ENCODE results near the gene SLC2A11. TPM values are rescaled to one million over a fixed set of nuclear protein-coding genes. Genes with fewer than 3 reads are reported as not detected.

SLC2A11 gene
- total RNA-seq, 1 donor from 2014 or later = not detected

GRCh38 chr22:23825246-23825905 is 32.3 kb upstream of the SLC2A11 start:
- no peak overlapping the region for H3K4me3 ChIP-seq
- DNase-seq (ENCODE audit: low spot score in 2 of 2) = peak in 1 of 2 donors; percentile 60
- no peak for TF ChIP-seq CTCF (IDR thresholded peaks at IDR 0.05)
- H3K27me3 ChIP-seq = no peaks in the 10 kb centered on the region
- H3K9me3 ChIP-seq = no peaks in the 10 kb centered on the region
- no peaks in the 10 kb centered on the region for H3K4me1 ChIP-seq
- peak overlapping the region in 1 of 2 donors; percentile 41 for H3K27ac ChIP-seq
- intact Hi-C loops (cut with DNase I) = no loop called here
- peaks cover 62 to 74% of the 10 kb centered on the region in 2 donors for H3K36me3 ChIP-seq

GRCh38 chr22:23826510-23827350 is 30.9 kb upstream of the SLC2A11 start:
- no peaks in the 10 kb centered on the region for H3K27me3 ChIP-seq
- no peak for DNase-seq (ENCODE audit: low spot score in 2 of 2)
- H3K4me1 ChIP-seq = no peaks in the 10 kb centered on the region
- no peak overlapping the region for H3K4me3 ChIP-seq
- H3K27ac ChIP-seq = peak overlapping the region; percentile 2 to 28
- no peak for TF ChIP-seq CTCF (IDR thresholded peaks at IDR 0.05)
- intact Hi-C loops (cut with DNase I) = no loop called here
- peaks cover 51 to 65% of the 10 kb centered on the region in 2 donors for H3K36me3 ChIP-seq
- H3K9me3 ChIP-seq = no peaks in the 10 kb centered on the region

- intact Hi-C loops (cut with DNase I) = no loop called here
- H3K27ac ChIP-seq = no peak overlapping the region
- DNase-seq (ENCODE audit: low spot score in 2 of 2) = no peak
- H3K9me3 ChIP-seq = no peaks in the 10 kb centered on the region
- TF ChIP-seq CTCF (IDR thresholded peaks at IDR 0.05) = no peak
- no peak overlapping the region for H3K4me3 ChIP-seq
- H3K36me3 ChIP-seq = peaks cover 44 to 57% of the 10 kb centered on the region in 2 donors
- no peaks in the 10 kb centered on the region for H3K27me3 ChIP-seq
- no peaks in the 10 kb centered on the region for H3K4me1 ChIP-seq
Measured at GRCh38 chr22:23827351-23827995, 30.2 kb upstream of the SLC2A11 start.

GRCh38 chr22:23828800-23829680 is 28.6 kb upstream of the SLC2A11 start:
- Histone ChIP-seq H3K27ac (peak overlapping the region in 1 of 2 donors; percentile 2), H3K4me3 (no peak overlapping the region), H3K9me3 (no peaks in the 10 kb centered on the region), H3K36me3 (peaks cover 42 to 54% of the 10 kb centered on the region in 2 donors), H3K27me3 (no peaks in the 10 kb centered on the region), H3K4me1 (no peaks in the 10 kb centered on the region)
- intact Hi-C loops (cut with DNase I) = no loop called here
- no peak for DNase-seq (ENCODE audit: low spot score in 2 of 2)
- TF ChIP-seq CTCF (IDR thresholded peaks at IDR 0.05) = no peak

DNA sequence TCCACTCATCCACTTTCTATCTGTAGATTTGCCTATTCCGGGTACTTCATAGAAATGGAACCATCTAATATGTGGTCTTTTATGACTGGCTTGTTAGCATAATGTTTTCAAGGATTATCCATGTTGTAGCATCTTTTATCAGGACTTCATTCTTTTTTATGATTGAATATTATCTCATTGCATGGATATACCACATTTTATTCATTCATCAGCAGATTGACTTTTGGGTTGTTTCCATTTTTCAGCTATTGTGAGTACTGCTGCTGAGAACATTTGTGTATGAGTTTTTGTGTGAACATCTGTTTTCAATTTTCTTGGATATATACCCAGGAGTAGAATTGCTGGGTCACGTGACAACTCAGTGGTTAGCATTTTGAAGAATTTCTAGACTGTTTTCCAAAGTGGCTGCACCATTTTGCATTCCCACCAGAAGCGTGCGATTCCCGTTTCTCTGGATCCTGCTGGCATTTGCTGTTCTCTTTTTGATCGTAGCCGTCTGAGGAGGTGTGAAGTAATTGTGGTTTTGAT is 27.8 kb upstream of the SLC2A11 start:
- DNase-seq (ENCODE audit: low spot score in 2 of 2) = no peak

More for the DNA sequence above, 27.8 kb upstream of the SLC2A11 start:
- Histone ChIP-seq H3K27me3 (no peaks in the 10 kb centered on the region), H3K9me3 (no peaks in the 10 kb centered on the region), H3K27ac (no peak overlapping the region), H3K4me1 (peaks cover 8% of the 10 kb centered on the region in 2 donors), H3K4me3 (no peak overlapping the region), H3K36me3 (peaks cover 45 to 47% of the 10 kb centered on the region in 2 donors)
- intact Hi-C loops (cut with DNase I) = no loop called here
- TF ChIP-seq CTCF (IDR thresholded peaks at IDR 0.05) = no peak

Measured in ascending aorta (tissue), 2 donors.